Breast epithelium (tissue), 4 donors: ENCODE measurements around the gene CHD6. TPM values are rescaled to one million over a fixed set of nuclear protein-coding genes. Genes with fewer than 3 reads are reported as not detected.

Source experiments
- DNase-seq, 2 donors: peaks; one replicate each; pipeline ENCODE4 v3.0.0-alpha.2; 2019; ENCODE audit warnings: low spot score in 2 of 2
- H3K27ac ChIP-seq, 2 donors: fragments of 200-600 bp; sonication (generic) in 1 of 2; one replicate each; pipeline ENCODE4 v1.5.1; 2016 to 2019; ENCODE audit warnings: mild to moderate bottlenecking in 1 of 2
- H3K27me3 ChIP-seq, 2 donors: fragments of 200-600 bp; sonication (generic) in 1 of 2; one replicate each; pipeline versions ENCODE4 v1.5.1 to v1.6.0; 2017 to 2019; ENCODE audit warnings: control low read depth in 1 of 2, mild to moderate bottlenecking in 1 of 2
- H3K36me3 ChIP-seq: fragments of 200-600 bp; one replicate; pipeline ENCODE4 v1.5.1; 2019
- H3K4me1 ChIP-seq, 2 donors: fragments of 200-600 bp; sonication (generic); one replicate each; pipeline ENCODE4 v1.5.1; 2016 to 2019; ENCODE audit warnings: control low read depth in 1 of 2
- H3K4me3 ChIP-seq, 3 donors: fragments of 200-600 bp; sonication (generic); 1 replicate in 2 of 3; 2 replicates in 1 of 3; pipeline ENCODE4 v1.5.1; 2016 to 2019; ENCODE audit warnings: mild to moderate bottlenecking in 3 of 3, moderate library complexity in 2 of 3
- H3K9me3 ChIP-seq, 2 donors: fragments of 200-600 bp; sonication (generic) in 1 of 2; one replicate each; pipeline ENCODE4 v1.5.1; 2016 to 2019; ENCODE audit warnings: control low read depth in 1 of 2
- CTCF ChIP-seq, 3 donors: fragments of 450-650 bp; IDR thresholded peaks; one replicate each; pipeline ENCODE4 v1.5.1; 2016 to 2017; ENCODE audit warnings: antibody characterized with exemption in 3 of 3, mild to moderate bottlenecking in 3 of 3, moderate library complexity in 3 of 3
- POLR2A ChIP-seq: fragments of 450-650 bp; IDR thresholded peaks from one replicate; pipeline ENCODE4 v1.6.1; 2016; ENCODE audit warnings: antibody characterized with exemption, mild to moderate bottlenecking, moderate library complexity
- POLR2AphosphoS5 ChIP-seq, 3 donors: sonication (generic); formaldehyde crosslinking; IDR thresholded peaks; one replicate each; pipeline ENCODE4 v1.6.1; 2017; ENCODE audit warnings: antibody characterized with exemption in 3 of 3
- intact Hi-C: fragments of 100-400 bp; cut with DNase I; formaldehyde crosslinking; loops from one replicate; pipeline ENCODE4 v1.15.1; 2023; ENCODE audit warnings: low total_unique reads
- total RNA-seq, 3 donors: library from RNA; depleted of rRNA; stranded (reverse); fragments of >200 nt; gene quantifications; one replicate each; pipeline ENCODE4 v1.1.0, GENCODE V29; 2016

Gene CHD6
- total RNA-seq, 3 donors from 2014 or later, result 31.4 to 85.8 (median 81.0) TPM

GRCh38 chr20:41426086-41426830 is 191.9 kb downstream of the CHD6 start:
- H3K36me3 ChIP-seq, result peaks cover 8% of the 10 kb centered on the region
- H3K27ac ChIP-seq, result no peak overlapping the region

GRCh38 chr20:41425180-41425884 is 192.8 kb downstream of the CHD6 start:
- intact Hi-C loops, result no loop called here
- peak overlapping the region; percentile 10 to 34 for H3K27ac ChIP-seq

More at GRCh38 chr20:41426086-41426830, 191.9 kb downstream of the CHD6 start:
- Histone ChIP-seq H3K9me3 (no peaks in the 10 kb centered on the region), H3K4me1 (no peaks in the 10 kb centered on the region), H3K27me3 (no peaks in the 10 kb centered on the region), H3K4me3 (no peak overlapping the region)
- no peak for DNase-seq
- no peak for TF ChIP-seq POLR2A
- TF ChIP-seq CTCF (IDR thresholded peaks at IDR 0.05), result no peak
- TF ChIP-seq POLR2AphosphoS5 (IDR thresholded peaks at IDR 0.05), result no peak
- intact Hi-C loops, result no loop called here

GRCh38 chr20:41424546-41424945 is 193.6 kb downstream of the CHD6 start:
- no peaks in the 10 kb centered on the region for H3K27me3 ChIP-seq
- peak overlapping the region in 1 of 2 donors; percentile 34 for H3K27ac ChIP-seq
- H3K4me1 ChIP-seq, result no peaks in the 10 kb centered on the region
- intact Hi-C loops, result no loop called here
- TF ChIP-seq CTCF (IDR thresholded peaks at IDR 0.05) (no peak), POLR2A (no peak), POLR2AphosphoS5 (IDR thresholded peaks at IDR 0.05) (no peak)
- H3K4me3 ChIP-seq, result no peak overlapping the region
- no peak for DNase-seq
- no peaks in the 10 kb centered on the region for H3K9me3 ChIP-seq
- peaks cover 8% of the 10 kb centered on the region for H3K36me3 ChIP-seq

More at GRCh38 chr20:41425180-41425884, 192.8 kb downstream of the CHD6 start:
- Histone ChIP-seq H3K36me3 (peaks cover 8% of the 10 kb centered on the region), H3K4me1 (no peaks in the 10 kb centered on the region), H3K4me3 (no peak overlapping the region), H3K27me3 (no peaks in the 10 kb centered on the region), H3K9me3 (no peaks in the 10 kb centered on the region)
- TF ChIP-seq CTCF (IDR thresholded peaks at IDR 0.05), result no peak
- TF ChIP-seq POLR2A, result no peak
- TF ChIP-seq POLR2AphosphoS5 (IDR thresholded peaks at IDR 0.05), result no peak
- peak in 1 of 2 donors; percentile 21 for DNase-seq

GRCh38 chr20:41424011-41424410 is 194.2 kb downstream of the CHD6 start:
- Histone ChIP-seq H3K9me3 (no peaks in the 10 kb centered on the region), H3K36me3 (peaks cover 8% of the 10 kb centered on the region), H3K4me1 (no peaks in the 10 kb centered on the region), H3K4me3 (no peak overlapping the region), H3K27ac (no peak overlapping the region), H3K27me3 (no peaks in the 10 kb centered on the region)
- intact Hi-C loops, result no loop called here
- no peak for DNase-seq
- TF ChIP-seq POLR2A, result no peak
- no peak for TF ChIP-seq CTCF (IDR thresholded peaks at IDR 0.05)
- no peak for TF ChIP-seq POLR2AphosphoS5 (IDR thresholded peaks at IDR 0.05)

GRCh38 chr20:41422953-41423352 is 195.2 kb downstream of the CHD6 start:
- Histone ChIP-seq H3K4me1 (no peaks in the 10 kb centered on the region), H3K27ac (no peak overlapping the region), H3K4me3 (no peak overlapping the region), H3K27me3 (no peaks in the 10 kb centered on the region), H3K36me3 (peaks cover 8% of the 10 kb centered on the region), H3K9me3 (no peaks in the 10 kb centered on the region)
- TF ChIP-seq POLR2A (no peak), POLR2AphosphoS5 (IDR thresholded peaks at IDR 0.05) (no peak), CTCF (IDR thresholded peaks at IDR 0.05) (no peak)
- intact Hi-C loops, result no loop called here
- no peak for DNase-seq
